Panc1 (cell line): ENCODE results near the gene MAPK8. TPM values are rescaled to one million over a fixed set of nuclear protein-coding genes. Genes with fewer than 3 reads are reported as not detected.

Experiments
- ATAC-seq: fragments of 200-7000 bp; cut with Tn5 transposase; 2 replicates; pipeline ENCODE4 v1.9.1; 2020; ENCODE audit warnings: mild to moderate bottlenecking, moderate library complexity
- BruUV-seq: library from RNA; stranded (reverse); fragments of 400-500 nt; replicated peaks from 2 replicates; lab custom pipeline; 2021; lab: Mats Ljungman, UMichigan
- CTCF ChIA-PET: fragments of 300-600 bp; sonication (Branson Sonifier 250); formaldehyde crosslinking; loops from one replicate; lab custom pipeline; 2022; ENCODE audit warnings: antibody characterized with exemption; lab: Charles Lee
- POLR2A ChIA-PET: fragments of 300-600 bp; sonication (Branson Sonifier 250); formaldehyde crosslinking; loops from one replicate; lab custom pipeline; 2022; ENCODE audit warnings: antibody characterized with exemption; lab: Charles Lee
- DNase-seq: peaks from one replicate; pipeline ENCODE4 v3.0.0-alpha.2; 2010; ENCODE audit warnings: low read depth, low spot score
- H3K27ac ChIP-seq: 2 replicates; pipeline ENCODE4 v1.5.1; 2011; ENCODE audit warnings: mild to moderate bottlenecking, low read length, inconsistent platforms
- H3K27me3 ChIP-seq: fragments of 200-500 bp; sonication (Bioruptor generic); 2 replicates; pipeline ENCODE4 v1.6.0; 2014; ENCODE audit warnings: low read length, inconsistent platforms; ENCODE audit not compliant: control insufficient read depth, insufficient read depth
- H3K36me3 ChIP-seq: fragments of 200-500 bp; sonication (Bioruptor generic); 2 replicates; pipeline ENCODE4 v1.5.1; 2014; ENCODE audit warnings: inconsistent platforms, mild to moderate bottlenecking, low read length, moderate library complexity; ENCODE audit not compliant: control insufficient read depth, insufficient read depth
- H3K4me1 ChIP-seq: 2 replicates; pipeline ENCODE4 v1.5.1; 2011; ENCODE audit warnings: inconsistent platforms, mild to moderate bottlenecking, low read length, moderate library complexity; ENCODE audit not compliant: control insufficient read depth, insufficient read depth
- H3K4me3 ChIP-seq, 2 experiments: 2 replicates each; pipeline ENCODE4 v1.5.1; 2011 to 2012; ENCODE audit warnings: low read depth in 2 of 2, low read length in 2 of 2, mild to moderate bottlenecking in 2 of 2, inconsistent platforms in 1 of 2, moderate library complexity in 1 of 2
- H3K9me3 ChIP-seq: fragments of 200-500 bp; sonication (Bioruptor generic); 2 replicates; pipeline ENCODE4 v1.5.1; 2014; ENCODE audit warnings: low read depth, mild to moderate bottlenecking, inconsistent platforms, low read length, moderate library complexity; ENCODE audit not compliant: control insufficient read depth, insufficient read depth
- CTCF ChIP-seq: fragments of 450-650 bp; IDR thresholded peaks from 2 replicates; pipeline ENCODE4 v1.5.1; 2017; ENCODE audit warnings: mild to moderate bottlenecking
- POLR2AphosphoS5 ChIP-seq: IDR thresholded peaks from 2 replicates; pipeline ENCODE4 v1.6.1; 2012; ENCODE audit warnings: mild to moderate bottlenecking, low read depth, low read length, moderate library complexity
- REST ChIP-seq, 2 experiments: IDR thresholded peaks; 2 replicates each; pipeline ENCODE4 v1.6.1; 2011 to 2012; ENCODE audit warnings: low read depth in 2 of 2, control low read depth in 1 of 2, low read length in 1 of 2, mild to moderate bottlenecking in 1 of 2, moderate library complexity in 1 of 2; ENCODE audit not compliant: insufficient read depth in 1 of 2
- SIN3A ChIP-seq: IDR thresholded peaks from 2 replicates; pipeline ENCODE4 v1.6.1; 2012; ENCODE audit warnings: low read depth, mild to moderate bottlenecking, low read length, moderate library complexity, borderline replicate concordance; ENCODE audit not compliant: insufficient read depth
- in situ Hi-C: cut with HindIII; loops from 2 replicates; pipeline ENCODE4 v1.10.0; 2016; ENCODE audit warnings: low sequenced_read_pairs, low pct_unique_long_range_greater_than_20kb
- intact Hi-C: fragments of 100-400 bp; cut with micrococcal nuclease; formaldehyde crosslinking; loops from one replicate; pipeline ENCODE4 v1.10.0; 2022; ENCODE audit not compliant: unreplicated experiment
- total RNA-seq: library from RNA; stranded (reverse); gene quantifications from one replicate; pipeline ENCODE4 v1.2.1, GENCODE V29; 2021; ENCODE audit not compliant: unreplicated experiment

Gene MAPK8
- total RNA-seq, 1 experiment from 2014 or later: 66.6 TPM

- no TSS peak for BruUV-seq
- DNase-seq (no peak), ATAC-seq (no peak)
- TF ChIP-seq POLR2AphosphoS5 (no peak), SIN3A (no peak), CTCF (no peak)
- Histone ChIP-seq H3K4me3 (no peak overlapping the region), H3K36me3 (no peaks in the 10 kb centered on the region), H3K4me1 (peaks cover 19% of the 10 kb centered on the region), H3K27ac (peak overlapping the region; percentile 26), H3K9me3 (no peaks in the 10 kb centered on the region), H3K27me3 (no peaks in the 10 kb centered on the region)
- intact Hi-C loops: no loop called here
- in situ Hi-C loops: no loop called here
- ChIA-PET CTCF (no interaction called here), POLR2A (no interaction called here)
Measured at GRCh38 chr10:48390558-48390871, 84.0 kb downstream of the MAPK8 start.

- Histone ChIP-seq H3K9me3 (no peaks in the 10 kb centered on the region), H3K4me1 (peaks cover 19% of the 10 kb centered on the region), H3K27me3 (no peaks in the 10 kb centered on the region), H3K36me3 (no peaks in the 10 kb centered on the region), H3K4me3 (no peak overlapping the region), H3K27ac (peak overlapping the region; percentile 26)
- in situ Hi-C loops: no loop called here
- intact Hi-C loops: no loop called here
- POLR2A ChIA-PET: no interaction called here
- CTCF ChIA-PET: no interaction called here
- DNase-seq (peak; percentile 20), ATAC-seq (peak; percentile 89)
- BruUV-seq: no TSS peak
- TF ChIP-seq SIN3A (no peak), CTCF (no peak), REST (IDR thresholded peaks at IDR 0.05; ENCODE audit: insufficient read depth in 1 of 2, low read depth in 2 of 2, low read length in 1 of 2) (no peak)
Measured at GRCh38 chr10:48390933-48391845, 84.7 kb downstream of the MAPK8 start.
